Measurements from ENCODE around the gene POC5. TPM values are rescaled to one million over a fixed set of nuclear protein-coding genes. Genes with fewer than 3 reads are reported as not detected.

POC5 gene
- total and polyA plus RNA-seq, 2 of the 13 experiments (the other 11 are each of a cell fraction or from before 2014, with no cell fraction given): 6.9 to 9.3 TPM

DNA sequence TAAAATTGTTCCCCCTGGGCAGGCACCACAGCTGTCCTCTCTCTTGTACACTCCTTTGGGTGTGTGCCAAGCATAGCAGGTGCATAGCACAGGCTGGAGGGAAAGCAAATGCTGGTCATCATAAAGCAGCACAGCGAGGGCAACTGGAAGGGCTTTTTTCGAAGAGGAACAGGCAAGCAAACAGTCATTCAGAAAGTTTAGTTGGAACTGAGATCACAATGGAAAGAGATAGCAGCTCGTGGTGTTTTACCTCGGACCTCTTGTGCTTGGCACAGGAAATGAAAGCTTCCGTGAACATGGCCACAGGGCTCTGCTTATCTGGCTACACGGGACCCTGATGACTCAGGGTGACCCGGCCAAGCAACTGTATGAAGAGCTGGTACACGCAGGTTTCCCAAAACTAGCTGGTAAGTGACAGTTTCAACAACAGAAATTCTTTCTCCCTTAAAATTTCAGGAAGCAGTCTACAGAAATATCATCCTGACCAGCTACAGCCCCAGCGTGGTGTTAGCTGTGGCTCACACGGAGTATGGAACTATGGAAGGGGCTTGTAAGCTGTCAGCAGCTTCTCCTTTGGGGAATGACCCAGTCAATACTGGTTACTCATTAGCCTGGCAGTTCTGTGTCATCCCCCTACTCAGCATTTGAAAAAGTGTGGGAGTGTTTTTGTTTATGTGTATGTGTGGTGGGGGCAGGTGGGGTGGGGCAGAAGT lies 48.1 kb downstream of the POC5 start (continued):
- TF ChIP-seq ZNF605 (CRISPR knock-in tag; IDR thresholded peaks at IDR 0.05): no peak
- TF ChIP-seq MAFG (CRISPR knock-in tag; IDR thresholded peaks at IDR 0.05): no peak
- TF ChIP-seq ZNF251 (CRISPR knock-in tag; IDR thresholded peaks at IDR 0.05): no peak
- TF ChIP-seq, protein P1, sequence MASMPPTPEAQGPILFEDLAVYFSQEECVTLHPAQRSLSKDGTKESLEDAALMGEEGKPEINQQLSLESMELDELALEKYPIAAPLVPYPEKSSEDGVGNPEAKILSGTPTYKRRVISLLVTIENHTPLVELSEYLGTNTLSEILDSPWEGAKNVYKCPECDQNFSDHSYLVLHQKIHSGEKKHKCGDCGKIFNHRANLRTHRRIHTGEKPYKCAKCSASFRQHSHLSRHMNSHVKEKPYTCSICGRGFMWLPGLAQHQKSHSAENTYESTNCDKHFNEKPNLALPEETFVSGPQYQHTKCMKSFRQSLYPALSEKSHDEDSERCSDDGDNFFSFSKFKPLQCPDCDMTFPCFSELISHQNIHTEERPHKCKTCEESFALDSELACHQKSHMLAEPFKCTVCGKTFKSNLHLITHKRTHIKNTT (CRISPR knock-in tag; IDR thresholded peaks at IDR 0.05): no peak
- no peak for TF ChIP-seq ZFP82 (CRISPR knock-in tag; IDR thresholded peaks at IDR 0.05; ENCODE audit: borderline replicate concordance)
- TF ChIP-seq NCOR1 (IDR thresholded peaks at IDR 0.05; ENCODE audit: borderline replicate concordance, low read length): no peak
- no peak for TF ChIP-seq ZNF674 (CRISPR knock-in tag; IDR thresholded peaks at IDR 0.05; ENCODE audit: low read depth)
- no peak for TF ChIP-seq FOXC1 (CRISPR knock-in tag; IDR thresholded peaks at IDR 0.05; ENCODE audit: borderline replicate concordance)
- no peak for TF ChIP-seq ZNF354B (CRISPR knock-in tag; IDR thresholded peaks at IDR 0.05)
- TF ChIP-seq, protein P2, sequence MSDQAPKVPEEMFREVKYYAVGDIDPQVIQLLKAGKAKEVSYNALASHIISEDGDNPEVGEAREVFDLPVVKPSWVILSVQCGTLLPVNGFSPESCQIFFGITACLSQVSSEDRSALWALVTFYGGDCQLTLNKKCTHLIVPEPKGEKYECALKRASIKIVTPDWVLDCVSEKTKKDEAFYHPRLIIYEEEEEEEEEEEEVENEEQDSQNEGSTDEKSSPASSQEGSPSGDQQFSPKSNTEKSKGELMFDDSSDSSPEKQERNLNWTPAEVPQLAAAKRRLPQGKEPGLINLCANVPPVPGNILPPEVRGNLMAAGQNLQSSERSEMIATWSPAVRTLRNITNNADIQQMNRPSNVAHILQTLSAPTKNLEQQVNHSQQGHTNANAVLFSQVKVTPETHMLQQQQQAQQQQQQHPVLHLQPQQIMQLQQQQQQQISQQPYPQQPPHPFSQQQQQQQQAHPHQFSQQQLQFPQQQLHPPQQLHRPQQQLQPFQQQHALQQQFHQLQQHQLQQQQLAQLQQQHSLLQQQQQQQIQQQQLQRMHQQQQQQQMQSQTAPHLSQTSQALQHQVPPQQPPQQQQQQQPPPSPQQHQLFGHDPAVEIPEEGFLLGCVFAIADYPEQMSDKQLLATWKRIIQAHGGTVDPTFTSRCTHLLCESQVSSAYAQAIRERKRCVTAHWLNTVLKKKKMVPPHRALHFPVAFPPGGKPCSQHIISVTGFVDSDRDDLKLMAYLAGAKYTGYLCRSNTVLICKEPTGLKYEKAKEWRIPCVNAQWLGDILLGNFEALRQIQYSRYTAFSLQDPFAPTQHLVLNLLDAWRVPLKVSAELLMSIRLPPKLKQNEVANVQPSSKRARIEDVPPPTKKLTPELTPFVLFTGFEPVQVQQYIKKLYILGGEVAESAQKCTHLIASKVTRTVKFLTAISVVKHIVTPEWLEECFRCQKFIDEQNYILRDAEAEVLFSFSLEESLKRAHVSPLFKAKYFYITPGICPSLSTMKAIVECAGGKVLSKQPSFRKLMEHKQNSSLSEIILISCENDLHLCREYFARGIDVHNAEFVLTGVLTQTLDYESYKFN (CRISPR knock-in tag; conservative IDR thresholded peaks at IDR 0.05): peak; percentile 45
- no peak for TF ChIP-seq SALL2 (CRISPR knock-in tag; IDR thresholded peaks at IDR 0.05)
- no peak for TF ChIP-seq ZNF468 (CRISPR knock-in tag; IDR thresholded peaks at IDR 0.05)
- no peak for TF ChIP-seq ZSCAN29 (CRISPR knock-in tag; conservative IDR thresholded peaks at IDR 0.05)
- TF ChIP-seq ZBTB7A (CRISPR knock-in tag; IDR thresholded peaks at IDR 0.05): 0 out of 2 replicates have a peak, but pooled peaks have one; percentile 25
- TF ChIP-seq, protein P3, sequence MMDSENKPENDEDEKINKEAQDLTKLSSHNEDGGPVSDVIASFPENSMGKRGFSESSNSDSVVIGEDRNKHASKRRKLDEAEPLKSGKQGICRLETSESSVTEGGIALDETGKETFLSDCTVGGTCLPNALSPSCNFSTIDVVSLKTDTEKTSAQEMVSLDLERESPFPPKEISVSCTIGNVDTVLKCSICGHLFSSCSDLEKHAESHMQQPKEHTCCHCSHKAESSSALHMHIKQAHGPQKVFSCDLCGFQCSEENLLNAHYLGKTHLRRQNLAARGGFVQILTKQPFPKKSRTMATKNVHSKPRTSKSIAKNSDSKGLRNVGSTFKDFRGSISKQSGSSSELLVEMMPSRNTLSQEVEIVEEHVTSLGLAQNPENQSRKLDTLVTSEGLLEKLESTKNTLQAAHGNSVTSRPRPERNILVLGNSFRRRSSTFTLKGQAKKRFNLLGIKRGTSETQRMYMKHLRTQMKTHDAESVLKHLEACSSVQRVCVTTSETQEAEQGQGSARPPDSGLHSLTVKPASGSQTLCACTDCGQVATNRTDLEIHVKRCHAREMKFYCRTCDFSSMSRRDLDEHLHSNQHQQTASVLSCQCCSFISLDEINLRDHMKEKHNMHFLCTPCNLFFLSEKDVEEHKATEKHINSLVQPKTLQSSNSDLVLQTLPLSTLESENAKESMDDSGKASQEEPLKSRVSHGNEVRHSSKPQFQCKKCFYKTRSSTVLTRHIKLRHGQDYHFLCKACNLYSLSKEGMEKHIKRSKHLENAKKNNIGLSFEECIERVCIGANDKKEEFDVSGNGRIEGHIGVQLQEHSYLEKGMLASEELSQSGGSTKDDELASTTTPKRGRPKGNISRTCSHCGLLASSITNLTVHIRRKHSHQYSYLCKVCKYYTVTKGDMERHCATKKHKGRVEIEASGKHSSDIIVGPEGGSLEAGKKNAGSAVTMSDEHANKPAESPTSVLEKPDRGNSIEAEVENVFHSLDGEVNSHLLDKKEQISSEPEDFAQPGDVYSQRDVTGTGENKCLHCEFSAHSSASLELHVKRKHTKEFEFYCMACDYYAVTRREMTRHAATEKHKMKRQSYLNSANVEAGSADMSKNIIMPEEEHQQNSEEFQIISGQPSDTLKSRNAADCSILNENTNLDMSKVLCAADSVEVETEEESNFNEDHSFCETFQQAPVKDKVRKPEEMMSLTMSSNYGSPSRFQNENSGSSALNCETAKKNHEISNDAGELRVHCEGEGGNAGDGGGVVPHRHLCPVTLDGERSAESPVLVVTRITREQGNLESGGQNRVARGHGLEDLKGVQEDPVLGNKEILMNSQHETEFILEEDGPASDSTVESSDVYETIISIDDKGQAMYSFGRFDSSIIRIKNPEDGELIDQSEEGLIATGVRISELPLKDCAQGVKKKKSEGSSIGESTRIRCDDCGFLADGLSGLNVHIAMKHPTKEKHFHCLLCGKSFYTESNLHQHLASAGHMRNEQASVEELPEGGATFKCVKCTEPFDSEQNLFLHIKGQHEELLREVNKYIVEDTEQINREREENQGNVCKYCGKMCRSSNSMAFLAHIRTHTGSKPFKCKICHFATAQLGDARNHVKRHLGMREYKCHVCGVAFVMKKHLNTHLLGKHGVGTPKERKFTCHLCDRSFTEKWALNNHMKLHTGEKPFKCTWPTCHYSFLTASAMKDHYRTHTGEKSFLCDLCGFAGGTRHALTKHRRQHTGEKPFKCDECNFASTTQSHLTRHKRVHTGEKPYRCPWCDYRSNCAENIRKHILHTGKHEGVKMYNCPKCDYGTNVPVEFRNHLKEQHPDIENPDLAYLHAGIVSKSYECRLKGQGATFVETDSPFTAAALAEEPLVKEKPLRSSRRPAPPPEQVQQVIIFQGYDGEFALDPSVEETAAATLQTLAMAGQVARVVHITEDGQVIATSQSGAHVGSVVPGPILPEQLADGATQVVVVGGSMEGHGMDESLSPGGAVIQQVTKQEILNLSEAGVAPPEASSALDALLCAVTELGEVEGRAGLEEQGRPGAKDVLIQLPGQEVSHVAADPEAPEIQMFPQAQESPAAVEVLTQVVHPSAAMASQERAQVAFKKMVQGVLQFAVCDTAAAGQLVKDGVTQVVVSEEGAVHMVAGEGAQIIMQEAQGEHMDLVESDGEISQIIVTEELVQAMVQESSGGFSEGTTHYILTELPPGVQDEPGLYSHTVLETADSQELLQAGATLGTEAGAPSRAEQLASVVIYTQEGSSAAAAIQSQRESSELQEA (CRISPR knock-in tag; IDR thresholded peaks at IDR 0.05; ENCODE audit: not compliant biosample characterization): no peak
- no peak for TF ChIP-seq SRSF9 (IDR thresholded peaks at IDR 0.05; ENCODE audit: borderline replicate concordance, insufficient read depth, low read depth, low read length, poor library complexity, severe bottlenecking)
- TF ChIP-seq KLF6 (CRISPR knock-in tag; IDR thresholded peaks at IDR 0.05): no peak
